Keratinocyte (primary cell): ENCODE measurements around the gene PLA2G2F. TPM values are rescaled to one million over a fixed set of nuclear protein-coding genes. Genes with fewer than 3 reads are reported as not detected.

Experiments
- DNase-seq: peaks from one replicate; pipeline ENCODE4 v3.0.0-alpha.2; 2011; ENCODE audit warnings: low read depth, missing footprints, low spot score
- FAIRE-seq: peaks from 2 replicates; lab custom pipeline; 2011; peaks lifted over from hg19 to GRCh38; lab: Jason Lieb, UNC
- H2AFZ ChIP-seq: 2 replicates; pipeline ENCODE4 v1.6.0; 2012; ENCODE audit warnings: low read length, control low read depth, inconsistent platforms; ENCODE audit not compliant: control insufficient read depth
- H3K27ac ChIP-seq: 2 replicates; pipeline ENCODE4 v1.5.1; 2011; ENCODE audit warnings: low read length; ENCODE audit not compliant: control insufficient read depth, insufficient read depth
- H3K27me3 ChIP-seq: 3 replicates; pipeline ENCODE4 v1.6.0; 2011; ENCODE audit warnings: low read length; ENCODE audit not compliant: control insufficient read depth, insufficient read depth; ENCODE audit errors: extremely low read depth
- H3K36me3 ChIP-seq, 2 experiments: 2 replicates in 1 of 2; 3 replicates in 1 of 2; pipeline ENCODE4 v1.5.1; 2011; ENCODE audit warnings: low read length in 2 of 2, mild to moderate bottlenecking in 1 of 2; ENCODE audit not compliant: control insufficient read depth in 2 of 2, insufficient read depth in 2 of 2; ENCODE audit errors: extremely low read depth in 1 of 2
- H3K4me1 ChIP-seq: 3 replicates; pipeline ENCODE4 v1.5.1; 2011; ENCODE audit warnings: low read length; ENCODE audit not compliant: control insufficient read depth, insufficient read depth; ENCODE audit errors: extremely low read depth
- H3K4me2 ChIP-seq: 3 replicates; pipeline ENCODE4 v1.6.0; 2011; ENCODE audit warnings: low read depth, low read length; ENCODE audit not compliant: control insufficient read depth, insufficient read depth; ENCODE audit errors: extremely low read depth
- H3K4me3 ChIP-seq, 3 experiments: fragments of 200-600 bp in 1 of 3; sonication (generic) in 1 of 3; 2 replicates in 2 of 3; 3 replicates in 1 of 3; pipeline ENCODE4 v1.5.1; 2011 to 2016; ENCODE audit warnings: low read length in 3 of 3, mild to moderate bottlenecking in 3 of 3, control low read depth in 2 of 3, inconsistent platforms in 1 of 3, low read depth in 1 of 3, mixed read lengths in 1 of 3, mixed run types in 1 of 3, moderate library complexity in 1 of 3; ENCODE audit not compliant: control insufficient read depth in 2 of 3, insufficient read depth in 2 of 3; ENCODE audit errors: extremely low read depth in 1 of 3
- H3K79me2 ChIP-seq: 2 replicates; pipeline ENCODE4 v1.6.0; 2012; ENCODE audit warnings: low read length; ENCODE audit not compliant: control insufficient read depth, insufficient read depth
- H3K9ac ChIP-seq: 3 replicates; pipeline ENCODE4 v1.6.0; 2011; ENCODE audit warnings: low read length; ENCODE audit not compliant: control insufficient read depth, insufficient read depth; ENCODE audit errors: extremely low read depth
- H3K9me1 ChIP-seq: 3 replicates; pipeline ENCODE4 v1.6.0; 2011; ENCODE audit warnings: low read length; ENCODE audit not compliant: control insufficient read depth, insufficient read depth; ENCODE audit errors: extremely low read depth
- H3K9me3 ChIP-seq: 2 replicates; pipeline ENCODE4 v1.5.1; 2012; ENCODE audit warnings: low read depth, low read length; ENCODE audit not compliant: control insufficient read depth
- H4K20me1 ChIP-seq: 3 replicates; pipeline ENCODE4 v1.6.0; 2011; ENCODE audit warnings: low read length; ENCODE audit not compliant: control insufficient read depth, insufficient read depth; ENCODE audit errors: extremely low read depth
- EZH2 ChIP-seq: IDR thresholded peaks from one replicate; pipeline ENCODE4 v1.6.1; 2012; ENCODE audit warnings: inconsistent platforms, mild to moderate bottlenecking, low read length, moderate library complexity
- dilution Hi-C: fragments of 300-500 bp; cut with MboI; formaldehyde crosslinking; loops from one replicate; pipeline ENCODE4 v1.7.0; 2020; ENCODE audit warnings: low sequenced_read_pairs; ENCODE audit not compliant: extremely low pct_ligation_motif_present
- polyA plus RNA-seq, 5 experiments: library from polyadenylated mRNA; depleted of rRNA in 3 of 5; stranded (reverse) in 3 of 5; stranded (forward) in 1 of 5; unstranded in 1 of 5; fragments of >200 nt; gene quantifications; 1 replicate in 1 of 5; 2 replicates in 3 of 5; 3 replicates in 1 of 5; pipeline versions ENCODE4 v1.2.1 to v1.2.3, GENCODE V29; 2011 to 2012; ENCODE audit warnings: missing spikeins in 2 of 5, low read depth in 1 of 5, low replicate concordance in 1 of 5
- TF ChIP-seq, protein P1 (sequence below), 3 experiments: IDR thresholded peaks in 1 of 3; conservative IDR thresholded peaks in 1 of 3; optimal IDR thresholded peaks in 1 of 3; 2 replicates in 2 of 3; 3 replicates in 1 of 3; pipeline versions ENCODE3 to v1.5.1; 2011; ENCODE audit warnings: low read length in 3 of 3, mild to moderate bottlenecking in 3 of 3, moderate library complexity in 2 of 3, control low read depth in 1 of 3, inconsistent platforms in 1 of 3; ENCODE audit not compliant: insufficient read depth in 2 of 3; ENCODE audit errors: extremely low read depth in 1 of 3

The PLA2G2F gene
- polyA plus RNA-seq, 1 donor (not counting 4 experiments of a cell fraction or from before 2014, with no cell fraction given), result 0.26 TPM

DNA sequence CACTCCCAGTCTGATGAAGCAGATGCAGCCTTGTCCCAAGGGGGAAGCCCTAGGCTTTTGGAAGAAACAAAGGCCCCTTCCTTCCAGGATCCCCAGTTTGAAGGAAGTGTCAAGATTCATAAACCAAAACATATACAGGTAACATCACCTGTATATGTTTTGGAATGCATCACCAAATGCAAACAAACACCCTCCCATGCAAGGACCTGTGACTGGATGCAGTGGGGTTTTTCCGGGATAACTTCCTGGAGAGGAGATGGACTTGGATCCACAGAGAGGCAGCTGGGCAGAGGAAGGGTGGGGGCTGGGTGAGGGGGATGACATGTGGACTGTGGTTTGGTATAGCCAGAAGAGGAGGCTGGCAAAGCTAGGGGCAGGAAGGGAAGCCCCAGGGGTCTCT is 1.5 kb upstream of the PLA2G2F start:
- Histone ChIP-seq H3K4me1 (peaks cover 7% of the 10 kb centered on the region), H3K9ac (no peak overlapping the region), H3K27ac (no peak overlapping the region), H3K4me2 (no peak overlapping the region), H3K27me3 (no peaks in the 10 kb centered on the region), H2AFZ (no peak overlapping the region), H3K36me3 (no peaks in the 10 kb centered on the region), H3K9me3 (no peaks in the 10 kb centered on the region), H4K20me1 (no peaks in the 10 kb centered on the region), H3K4me3 (no peak overlapping the region), H3K79me2 (no peaks in the 10 kb centered on the region), H3K9me1 (no peaks in the 10 kb centered on the region)
- FAIRE-seq (no peak), DNase-seq (no peak)
- dilution Hi-C loops, result no loop called here
- TF ChIP-seq EZH2, result no peak
- TF ChIP-seq, protein P1, sequence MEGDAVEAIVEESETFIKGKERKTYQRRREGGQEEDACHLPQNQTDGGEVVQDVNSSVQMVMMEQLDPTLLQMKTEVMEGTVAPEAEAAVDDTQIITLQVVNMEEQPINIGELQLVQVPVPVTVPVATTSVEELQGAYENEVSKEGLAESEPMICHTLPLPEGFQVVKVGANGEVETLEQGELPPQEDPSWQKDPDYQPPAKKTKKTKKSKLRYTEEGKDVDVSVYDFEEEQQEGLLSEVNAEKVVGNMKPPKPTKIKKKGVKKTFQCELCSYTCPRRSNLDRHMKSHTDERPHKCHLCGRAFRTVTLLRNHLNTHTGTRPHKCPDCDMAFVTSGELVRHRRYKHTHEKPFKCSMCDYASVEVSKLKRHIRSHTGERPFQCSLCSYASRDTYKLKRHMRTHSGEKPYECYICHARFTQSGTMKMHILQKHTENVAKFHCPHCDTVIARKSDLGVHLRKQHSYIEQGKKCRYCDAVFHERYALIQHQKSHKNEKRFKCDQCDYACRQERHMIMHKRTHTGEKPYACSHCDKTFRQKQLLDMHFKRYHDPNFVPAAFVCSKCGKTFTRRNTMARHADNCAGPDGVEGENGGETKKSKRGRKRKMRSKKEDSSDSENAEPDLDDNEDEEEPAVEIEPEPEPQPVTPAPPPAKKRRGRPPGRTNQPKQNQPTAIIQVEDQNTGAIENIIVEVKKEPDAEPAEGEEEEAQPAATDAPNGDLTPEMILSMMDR (optimal IDR thresholded peaks at IDR 0.05 in 1 of 3, IDR thresholded peaks at IDR 0.05 in 1 of 3, conservative IDR thresholded peaks at IDR 0.05 in 1 of 3; ENCODE audit: extremely low read depth in 1 of 3, insufficient read depth in 2 of 3, low read length in 3 of 3), result no peak

DNA sequence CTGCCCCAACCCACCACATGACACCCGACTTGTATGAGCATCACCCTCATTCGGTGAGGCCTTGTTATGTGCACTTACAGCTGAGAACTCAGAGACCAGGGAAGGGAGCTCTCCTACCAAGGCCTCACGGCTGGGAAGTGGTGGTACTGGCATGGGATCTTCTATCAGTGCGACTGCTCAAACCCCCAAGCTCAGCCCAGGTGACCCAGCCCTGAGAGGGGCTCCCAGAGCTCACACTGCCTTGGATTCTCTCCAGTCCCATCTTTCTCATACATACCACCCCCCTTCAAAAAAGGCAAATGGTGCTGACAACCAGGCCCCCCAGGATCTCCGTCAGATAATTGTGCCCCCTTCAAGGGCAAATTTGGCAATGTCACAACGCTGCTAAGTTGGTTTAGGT is 777 bp upstream of the PLA2G2F start:
- H3K4me1 ChIP-seq, result peaks cover 7% of the 10 kb centered on the region
- no peaks in the 10 kb centered on the region for H3K79me2 ChIP-seq
- H3K36me3 ChIP-seq, result no peaks in the 10 kb centered on the region
- dilution Hi-C loops, result no loop called here
- no peak overlapping the region for H2AFZ ChIP-seq
- no peaks in the 10 kb centered on the region for H3K9me3 ChIP-seq
- TF ChIP-seq, protein P1 (optimal IDR thresholded peaks at IDR 0.05 in 1 of 3, IDR thresholded peaks at IDR 0.05 in 1 of 3, conservative IDR thresholded peaks at IDR 0.05 in 1 of 3; ENCODE audit: extremely low read depth in 1 of 3, insufficient read depth in 2 of 3, low read length in 3 of 3), result no peak
- TF ChIP-seq EZH2, result no peak
- H3K9ac ChIP-seq, result no peak overlapping the region
- no peak overlapping the region for H3K27ac ChIP-seq
- no peaks in the 10 kb centered on the region for H4K20me1 ChIP-seq
- DNase-seq, result no peak
- no peak overlapping the region for H3K4me2 ChIP-seq
- no peaks in the 10 kb centered on the region for H3K9me1 ChIP-seq
- no peaks in the 10 kb centered on the region for H3K27me3 ChIP-seq
- no peak overlapping the region for H3K4me3 ChIP-seq
- no peak for FAIRE-seq
